AML-193 (cell line): Measurements from ENCODE around the gene KLHL26.

ENCODE experiments used
- DNase-seq, 2 experiments: peaks; one replicate each; lab custom pipeline; 2025; lab: John Stamatoyannopoulos, UW

Gene KLHL26

DNA sequence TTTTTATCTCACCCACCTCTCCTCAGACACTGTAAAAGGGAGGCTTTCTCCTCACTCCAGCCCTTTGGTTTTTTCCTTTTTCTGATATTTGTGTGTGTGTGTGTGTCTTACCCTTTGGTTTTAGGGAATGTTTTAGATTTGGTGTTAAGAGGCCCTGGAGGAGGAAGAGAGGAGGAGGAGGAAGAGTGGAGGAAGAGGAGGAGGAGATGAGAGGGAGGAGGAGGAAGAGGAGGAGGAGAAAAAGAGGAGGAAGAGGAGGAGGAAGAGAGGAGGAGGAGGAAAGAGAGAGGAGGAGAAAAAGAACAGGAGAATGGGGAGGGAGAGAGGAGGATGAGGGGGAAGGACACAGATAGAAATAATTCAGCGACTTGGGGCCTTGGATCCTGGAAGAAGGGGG, 10.5 kb downstream of the KLHL26 start:
- DNase-seq: no peak

DNA sequence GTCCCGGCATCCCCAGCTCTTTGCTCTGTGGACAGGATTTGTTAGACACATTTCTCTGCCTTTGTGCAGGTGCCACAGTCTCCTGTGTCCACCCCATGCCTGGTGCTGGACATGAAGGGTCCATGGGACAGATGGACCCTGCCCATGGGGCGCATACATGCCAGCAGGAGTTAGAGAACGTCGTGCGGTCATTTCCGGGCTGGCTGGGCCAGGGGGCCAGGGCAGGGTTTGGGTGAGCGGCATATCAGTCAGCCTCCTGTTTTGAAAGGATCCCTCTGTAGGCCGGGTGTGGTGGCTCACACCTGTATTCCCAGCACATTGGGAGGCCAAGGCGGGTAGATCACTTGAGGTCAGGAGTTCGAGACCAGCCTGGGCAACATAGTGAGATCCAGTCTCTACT, 11.0 kb downstream of the KLHL26 start:
- DNase-seq: no peak

DNA sequence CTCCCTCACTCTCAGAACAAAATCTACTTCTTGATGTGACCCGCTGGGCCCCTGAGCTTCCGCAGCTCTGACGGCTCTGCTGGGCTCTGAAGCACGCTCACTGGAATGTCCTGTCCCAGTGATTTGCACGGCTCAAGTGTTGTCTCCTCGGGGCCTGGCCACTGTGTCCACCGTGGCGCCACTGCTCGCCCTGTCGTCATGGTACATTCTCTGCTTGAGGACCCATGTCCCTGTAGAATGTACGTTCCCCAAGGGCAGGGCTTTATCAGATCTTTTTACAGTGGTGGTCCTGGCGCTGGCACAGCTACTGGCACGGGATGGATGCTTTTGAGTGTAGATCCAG, 12.1 kb downstream of the KLHL26 start:
- no peak for DNase-seq

DNA sequence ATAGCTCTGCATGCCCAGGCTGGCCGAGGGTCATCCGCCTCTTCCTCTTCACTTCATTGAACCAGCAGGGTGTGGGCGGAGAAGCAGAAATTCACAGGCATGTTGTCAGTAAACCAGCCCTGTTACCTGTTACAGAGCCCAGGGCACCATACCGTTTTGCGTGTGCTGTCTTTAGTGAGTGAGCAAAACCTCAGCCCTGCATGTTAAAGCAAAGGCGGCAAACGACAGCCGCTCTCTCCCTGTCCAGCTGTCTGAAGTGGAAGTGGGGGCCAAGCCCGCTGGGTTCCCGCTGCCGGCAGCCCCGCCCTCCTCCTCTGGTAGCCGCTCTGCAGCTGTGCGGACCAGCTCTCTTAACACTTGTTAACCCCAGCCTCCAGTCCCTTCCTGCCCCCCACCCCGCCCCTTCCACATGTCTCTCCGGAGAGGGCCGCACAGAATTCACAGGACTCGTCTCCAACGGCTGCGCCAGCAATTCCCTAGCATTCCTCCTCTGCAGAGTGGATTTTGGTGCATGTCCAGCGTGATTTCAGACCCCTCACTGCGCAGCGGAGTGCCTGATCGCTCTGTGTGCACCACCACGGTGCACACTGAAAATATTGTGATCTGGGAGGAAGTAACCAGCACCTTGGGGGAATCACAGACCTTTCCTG, 12.7 kb downstream of the KLHL26 start:
- DNase-seq: no peak

DNA sequence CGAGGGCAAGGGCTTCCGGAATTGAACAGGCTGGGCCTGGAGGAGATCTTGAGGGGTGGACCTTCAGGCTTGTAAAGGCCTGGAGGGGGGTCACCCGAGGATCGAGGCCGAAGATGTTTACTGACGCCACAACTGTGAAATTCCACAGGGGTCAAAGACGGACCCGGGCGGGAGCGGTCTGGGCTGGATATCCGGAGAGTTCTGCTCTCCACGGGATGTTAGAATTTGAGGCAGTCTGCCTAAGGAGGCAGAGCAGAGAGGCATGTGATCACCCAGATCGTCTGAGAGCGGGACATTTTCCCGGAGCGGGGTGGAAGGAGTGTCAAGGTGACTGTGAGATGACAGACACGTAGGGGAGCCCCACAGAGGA, 13.2 kb downstream of the KLHL26 start:
- DNase-seq: no peak

DNA sequence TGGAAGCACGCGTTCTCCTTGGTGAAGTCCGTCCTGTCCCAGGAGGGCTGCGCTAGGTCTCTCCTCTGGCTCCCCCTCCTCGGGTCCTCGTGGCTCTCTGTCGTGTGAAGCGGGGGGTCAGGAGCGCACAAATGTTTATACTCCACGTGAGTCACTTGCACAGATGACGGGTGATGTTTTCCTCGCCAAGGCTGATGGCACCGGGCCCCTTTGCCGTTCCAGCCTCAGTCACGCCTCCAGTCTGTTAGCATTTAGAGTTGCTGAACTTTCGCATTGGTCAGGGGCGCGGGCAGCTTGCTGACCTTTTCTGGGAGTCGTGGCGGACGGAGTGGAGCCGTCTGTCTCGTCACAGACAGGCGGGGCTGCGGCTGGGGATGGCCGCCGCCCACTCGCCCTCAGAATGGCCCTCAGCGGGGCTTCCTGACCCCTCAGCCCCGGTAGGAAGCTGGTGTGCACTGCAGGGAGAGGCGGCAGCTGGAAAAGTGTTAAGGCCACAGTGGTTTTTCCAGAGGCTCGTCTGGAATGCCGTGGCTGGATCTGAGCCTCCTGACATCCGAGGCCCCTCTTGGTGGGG, 13.7 kb downstream of the KLHL26 start:
- DNase-seq: no peak

DNA sequence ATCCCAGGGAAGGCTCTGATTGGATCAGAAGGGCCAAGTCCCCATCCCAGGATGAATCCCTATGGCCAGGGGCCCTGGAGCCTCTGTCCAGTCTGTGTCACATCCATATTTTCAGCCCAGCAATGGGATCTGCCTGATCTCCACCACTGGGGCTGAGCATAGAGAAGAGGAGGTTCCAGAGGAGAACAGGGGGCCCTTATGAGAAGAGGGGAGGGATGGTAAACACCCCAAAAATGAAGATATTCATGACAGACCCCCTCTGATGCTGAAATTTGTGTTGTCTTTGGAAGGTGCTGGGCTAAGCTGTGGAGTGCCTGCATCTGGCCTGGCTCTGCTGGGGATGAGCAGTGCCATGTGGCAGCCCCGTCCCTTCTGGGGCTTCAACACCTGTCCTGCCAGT, 14.5 kb downstream of the KLHL26 start:
- DNase-seq: no peak

DNA sequence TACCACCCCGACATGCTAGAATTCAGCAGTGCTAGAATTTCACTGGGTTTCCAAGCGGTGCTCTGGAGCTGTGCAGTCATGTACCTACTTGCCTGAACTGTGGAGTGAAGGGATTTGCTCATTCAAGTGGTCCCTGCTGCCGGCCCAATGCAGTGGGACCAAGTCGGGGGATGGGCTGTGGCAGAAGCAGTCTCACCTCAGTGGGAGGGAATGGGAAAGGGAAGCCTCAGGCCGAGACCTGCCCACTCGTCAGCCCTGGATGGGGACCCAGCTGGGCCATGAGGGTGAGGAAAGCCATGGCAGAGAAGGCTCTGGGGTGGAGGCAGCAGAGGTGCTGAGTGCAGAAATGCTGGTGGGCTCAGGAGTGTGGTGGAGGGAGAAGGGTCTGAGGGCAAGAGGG, 14.9 kb downstream of the KLHL26 start:
- no peak for DNase-seq

DNA sequence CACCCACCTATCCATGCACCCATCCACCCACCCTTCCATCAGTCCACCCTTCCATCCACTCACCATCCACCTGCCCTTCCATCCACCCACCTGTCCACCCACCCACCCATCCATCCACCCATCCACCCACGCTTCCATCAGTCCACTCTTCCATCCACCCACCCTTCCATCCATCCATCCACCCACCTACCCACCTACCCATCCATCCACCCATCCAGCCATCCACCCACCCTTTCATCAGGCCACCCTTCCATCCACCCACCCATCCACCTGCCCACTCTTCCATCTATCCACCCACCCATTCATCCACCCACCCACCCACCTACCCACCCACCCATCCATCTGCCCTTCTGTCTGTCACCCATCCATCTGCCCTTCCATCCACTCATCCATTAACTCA, 17.0 kb downstream of the KLHL26 start:
- no peak for DNase-seq

DNA sequence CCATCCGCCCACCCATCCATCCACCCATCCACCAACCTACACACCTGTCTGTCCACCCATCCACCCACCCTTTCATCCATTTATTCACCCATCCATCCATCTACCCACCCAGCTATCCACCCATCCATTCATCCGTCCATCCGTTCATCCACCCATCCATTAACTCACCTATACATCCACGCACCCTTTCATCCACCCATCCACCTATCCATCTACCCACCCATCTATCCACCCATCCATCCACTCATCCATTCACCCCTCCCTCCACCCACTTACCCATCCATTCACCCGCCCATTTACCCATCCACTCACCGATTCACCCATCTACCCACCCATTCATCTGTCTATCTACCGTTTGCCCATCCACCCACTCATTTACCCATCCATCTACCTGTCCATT, 17.6 kb downstream of the KLHL26 start:
- no peak for DNase-seq

DNA sequence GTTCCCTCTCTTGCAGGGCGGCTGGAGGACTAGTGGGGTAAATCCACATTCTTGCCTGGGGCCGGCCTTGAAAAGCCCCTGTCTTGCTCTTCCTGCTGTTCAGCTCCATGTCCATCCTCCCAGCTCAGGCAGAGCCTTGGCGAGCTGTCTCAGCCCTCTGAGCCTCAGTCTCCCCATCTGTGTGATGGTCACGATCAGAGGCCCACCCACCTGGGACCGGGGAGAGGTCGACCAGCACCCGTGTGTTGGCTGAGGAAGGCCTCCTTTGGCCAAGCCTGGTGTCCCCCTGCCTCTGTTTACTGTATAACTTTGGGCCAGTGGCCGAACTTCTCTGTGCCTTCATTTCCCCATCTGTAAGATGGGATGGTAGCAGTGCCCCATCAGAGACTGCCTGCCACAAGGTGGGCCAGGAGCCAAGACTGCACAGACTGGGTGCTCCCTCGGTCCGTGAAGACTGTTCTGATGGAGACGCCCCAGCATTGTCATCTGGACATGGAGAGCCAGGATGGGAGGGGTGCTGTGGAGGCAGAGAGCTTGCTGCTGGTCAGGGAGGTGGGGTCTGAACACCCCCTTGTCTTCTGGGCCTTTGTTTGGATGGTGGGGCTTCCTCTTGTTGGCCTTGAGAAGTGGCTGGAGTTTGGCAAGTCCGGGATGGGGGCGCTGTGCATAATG, 18.5 kb downstream of the KLHL26 start:
- DNase-seq: no peak

DNA sequence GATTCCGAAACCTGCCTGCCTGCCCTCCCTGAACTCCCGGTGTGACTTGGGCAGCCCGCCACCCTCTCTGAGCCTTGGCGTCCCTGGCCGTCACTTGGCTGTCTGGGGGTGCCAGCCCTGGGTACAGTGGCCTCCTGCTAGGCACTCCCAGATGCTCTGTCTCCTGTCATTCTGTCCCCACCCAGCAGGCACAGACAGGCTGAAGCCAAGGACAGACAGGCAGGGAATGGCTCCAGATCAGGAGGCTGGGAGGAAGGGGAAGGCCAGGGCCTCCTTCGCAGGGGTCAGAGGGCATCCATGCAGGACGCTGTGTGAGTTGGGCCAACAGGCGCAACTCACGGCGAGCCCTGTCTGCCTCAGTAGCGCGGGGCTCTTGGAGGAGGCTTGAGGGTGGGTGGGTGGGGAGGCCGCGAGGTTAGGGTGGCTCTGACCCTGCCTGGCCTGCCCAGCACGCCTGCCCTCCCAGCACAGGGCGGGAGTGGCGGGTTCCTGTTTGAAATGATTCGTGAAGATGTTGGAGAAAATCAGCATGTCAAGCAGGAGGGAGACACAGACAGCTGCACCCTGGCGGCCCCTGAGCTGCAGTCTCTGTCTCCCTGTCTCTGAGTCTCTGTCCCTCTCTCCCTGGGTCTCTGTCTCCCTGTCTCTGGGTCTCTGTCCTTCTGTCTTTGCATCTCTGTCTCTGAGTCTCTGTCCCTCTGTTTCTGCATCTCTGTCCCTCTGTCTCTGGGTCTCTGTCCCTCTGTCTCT, 19.7 kb downstream of the KLHL26 start:
- DNase-seq: no peak

DNA sequence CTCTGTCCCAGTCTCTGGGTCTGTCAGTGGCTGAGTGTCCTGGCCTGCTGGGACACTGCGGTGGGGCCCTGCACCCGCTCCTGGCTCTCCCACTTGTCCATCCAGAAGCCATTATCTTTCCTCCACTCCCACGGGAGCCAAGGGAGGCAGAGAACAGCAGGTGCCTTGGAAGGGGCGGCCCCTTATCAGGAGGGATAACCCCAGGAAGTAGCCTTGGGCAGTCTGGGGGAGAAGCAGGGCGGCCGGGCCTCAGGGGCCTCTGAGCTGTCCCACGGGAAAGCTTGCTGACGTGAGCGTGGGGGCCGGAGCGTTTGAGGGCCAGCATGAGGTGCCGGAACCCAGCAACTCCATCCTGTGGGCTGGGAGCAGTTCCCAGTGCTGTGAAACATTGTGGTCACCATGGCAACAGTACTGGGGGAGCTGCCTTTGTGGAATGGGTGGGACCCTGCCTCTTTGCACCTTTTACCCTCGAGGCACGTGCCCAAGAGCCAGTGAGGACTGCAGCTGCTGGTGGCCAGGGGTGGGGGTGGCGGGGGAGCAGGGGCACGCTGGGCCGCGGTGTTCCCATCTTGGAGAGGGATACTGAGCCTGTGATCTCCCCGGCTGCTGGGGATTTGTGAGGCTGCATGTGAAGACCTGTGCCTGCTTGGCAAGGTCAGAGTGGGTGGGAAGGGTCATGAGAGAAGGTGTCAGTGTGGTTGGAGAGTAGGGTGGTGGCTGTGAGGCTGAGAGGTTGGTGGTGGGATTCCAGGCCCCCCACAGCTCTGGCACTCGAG, 20.9 kb downstream of the KLHL26 start:
- DNase-seq: no peak

DNA sequence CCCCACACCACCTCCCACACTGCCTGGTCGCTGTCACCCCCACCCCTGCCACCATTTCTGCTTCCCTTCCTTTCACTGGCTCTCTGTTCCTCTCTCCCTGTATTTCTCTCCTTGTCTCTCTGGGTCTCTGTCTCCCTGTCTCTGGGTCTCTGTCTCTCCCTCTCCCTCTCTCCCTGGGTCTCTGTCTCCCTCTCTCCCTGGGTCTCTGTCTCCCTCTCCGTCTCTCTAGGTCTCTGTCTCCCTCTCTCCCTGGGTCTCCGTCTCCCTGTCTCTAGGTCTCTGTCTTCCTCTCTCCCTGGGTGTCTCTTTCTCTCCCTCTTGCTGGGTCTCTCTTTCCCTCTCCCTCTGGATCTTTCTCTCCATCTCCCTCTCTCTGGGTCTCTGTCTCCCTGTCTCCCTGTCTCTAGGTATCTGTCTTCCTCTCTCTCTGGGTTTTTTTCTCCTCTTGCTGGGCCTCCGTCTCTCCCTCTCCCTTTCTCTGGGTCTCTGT, 21.6 kb downstream of the KLHL26 start:
- no peak for DNase-seq

DNA sequence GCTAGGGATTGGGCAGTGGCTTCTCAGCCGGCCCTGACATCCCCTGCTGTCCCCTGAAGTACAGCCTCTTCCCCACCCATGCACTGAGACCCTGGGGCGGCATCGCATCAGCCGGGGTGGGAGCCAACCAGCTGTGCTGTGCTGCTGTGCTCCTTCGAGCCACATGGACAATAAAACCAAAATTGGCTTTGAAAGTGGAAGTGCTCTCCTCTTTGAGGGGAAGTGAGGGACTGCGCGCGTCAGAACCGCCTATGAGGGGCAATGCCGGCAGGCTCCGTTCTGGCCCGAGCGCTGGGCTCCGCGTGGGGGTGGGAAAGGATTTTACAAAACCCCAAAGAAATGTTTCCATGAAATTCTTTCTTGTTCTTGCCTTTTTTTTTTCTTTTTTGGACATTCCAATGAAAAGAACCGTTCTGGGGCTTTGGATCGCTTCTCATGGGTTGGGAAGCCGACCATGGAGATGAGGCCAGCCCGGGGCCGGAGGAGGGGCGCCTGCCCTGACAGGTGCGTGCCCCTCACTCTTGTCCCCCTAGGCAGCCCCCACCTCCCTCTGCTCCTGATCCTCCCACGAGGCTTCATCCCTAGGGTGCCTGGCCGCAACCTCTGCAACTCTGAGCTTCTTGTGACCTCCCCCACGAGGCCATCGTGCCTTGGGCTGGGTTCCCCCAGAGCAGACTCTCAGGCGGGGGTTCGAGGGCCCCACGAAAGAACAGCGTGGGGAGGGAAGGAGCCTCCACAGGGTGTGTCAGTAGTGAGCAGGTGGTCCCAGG, 22.6 kb downstream of the KLHL26 start:
- DNase-seq: no peak

DNA sequence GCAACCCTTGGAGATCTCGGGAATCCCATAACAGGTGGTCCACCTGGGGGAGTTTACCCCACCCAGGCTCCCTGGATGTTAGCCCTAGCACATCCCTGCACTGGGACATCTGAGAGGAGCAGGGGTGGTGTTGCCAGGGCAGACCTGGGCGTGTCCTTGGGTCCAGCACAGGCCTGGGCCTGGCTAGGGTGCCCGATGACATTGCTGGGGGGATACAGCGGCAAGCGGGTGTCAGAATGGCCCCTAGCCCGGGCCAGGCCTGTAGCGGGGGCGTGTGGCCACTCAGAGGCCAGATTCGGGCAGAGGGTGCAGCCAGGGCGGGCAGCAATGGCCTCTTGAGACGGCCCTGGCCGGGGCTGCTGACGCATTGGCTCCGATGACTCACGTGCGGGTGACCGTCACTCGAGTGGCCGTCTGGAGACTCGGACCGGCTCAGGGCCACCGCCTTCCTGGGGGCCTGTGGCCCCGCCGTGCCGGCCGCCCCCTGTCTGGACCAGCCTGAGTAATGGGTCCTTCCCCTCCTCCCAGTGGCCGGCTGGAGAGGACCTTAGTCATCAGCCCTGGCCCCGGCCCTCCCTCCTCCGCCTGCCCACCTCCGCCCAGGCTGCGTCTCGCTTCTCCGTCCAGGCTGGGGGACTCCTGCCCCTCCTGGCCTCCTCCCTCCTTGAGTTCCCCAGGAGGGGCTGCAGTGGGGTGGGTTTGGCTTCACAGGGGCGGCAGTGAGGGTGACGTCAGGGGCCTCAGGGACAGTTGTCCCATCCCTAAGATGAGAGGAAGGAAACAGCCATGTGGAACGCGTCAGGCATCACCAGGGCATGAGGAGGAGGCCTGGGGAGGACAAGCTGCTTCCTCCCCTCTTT, 23.5 kb downstream of the KLHL26 start:
- no peak for DNase-seq

DNA sequence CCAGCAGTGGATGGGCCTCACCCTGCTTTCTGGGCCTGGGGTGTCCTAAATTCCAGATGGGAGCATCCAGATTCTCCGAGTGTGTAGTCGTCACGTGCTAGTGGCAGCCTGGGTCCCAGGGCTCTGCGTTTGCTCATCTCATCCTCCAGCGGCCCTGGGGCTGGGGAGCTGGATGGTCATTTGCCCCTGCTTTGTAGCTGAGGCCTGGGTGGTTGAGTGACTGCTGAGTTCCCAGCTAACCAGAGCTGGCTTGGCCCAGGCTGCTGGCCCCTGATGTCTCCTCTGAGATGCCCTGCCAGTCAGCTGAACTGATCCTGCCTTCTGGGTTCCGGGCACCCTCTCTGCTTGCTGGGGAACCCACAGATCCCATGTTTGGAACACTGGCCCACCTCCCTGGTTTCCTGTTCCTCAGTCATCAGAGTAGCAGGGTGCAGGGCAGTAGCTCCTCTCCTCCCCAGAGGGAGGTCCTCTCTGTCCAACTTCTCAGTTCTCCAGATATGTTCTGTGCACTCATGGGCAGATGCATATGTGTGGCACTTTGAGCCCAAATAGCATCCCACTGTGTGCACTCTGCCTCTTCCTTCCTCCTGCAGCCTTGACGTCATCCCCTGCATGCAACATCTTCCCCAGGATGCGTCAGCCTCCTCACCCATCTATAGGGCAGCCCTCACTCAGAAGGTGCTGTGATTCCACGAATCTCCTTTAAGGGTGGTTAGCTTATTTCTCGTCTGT, 24.3 kb downstream of the KLHL26 start:
- DNase-seq: no peak

DNA sequence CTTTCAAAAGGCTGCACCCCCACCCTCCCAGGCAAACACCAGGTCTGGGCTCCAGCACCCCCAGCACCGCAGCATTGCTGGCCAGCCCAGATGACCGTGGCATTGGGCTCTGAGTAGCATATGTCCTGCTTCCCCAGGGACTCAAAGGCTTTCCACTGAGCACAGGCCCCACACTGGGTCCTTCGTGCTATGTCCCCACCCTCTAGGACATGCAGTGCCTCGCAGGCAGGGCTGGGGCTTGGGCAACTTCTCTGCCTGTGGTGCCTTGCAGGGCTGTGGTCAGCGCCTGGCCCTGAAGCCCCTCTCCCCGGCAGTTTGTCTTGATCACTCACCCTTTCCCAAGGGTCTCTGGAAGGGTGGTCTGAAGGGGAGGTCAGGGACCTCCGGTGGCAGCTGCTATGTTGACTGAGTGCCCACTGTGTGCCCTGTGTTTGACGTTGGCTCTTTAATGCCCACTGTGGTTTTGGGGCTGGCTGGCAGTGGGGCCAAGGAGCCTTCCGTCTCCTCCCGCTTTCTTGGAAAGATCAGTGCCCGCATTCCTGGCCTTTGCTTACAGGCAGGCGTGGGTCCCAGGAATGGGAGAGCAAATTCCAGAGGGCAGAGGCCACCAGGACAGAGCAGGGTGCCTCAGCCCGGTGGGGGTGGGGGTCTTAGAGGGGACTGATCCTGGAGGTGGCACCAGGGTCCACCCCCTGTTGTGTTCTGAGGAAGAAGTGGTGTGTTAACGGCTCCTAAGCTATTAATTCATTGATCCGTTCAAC, 26.3 kb downstream of the KLHL26 start:
- no peak for DNase-seq

DNA sequence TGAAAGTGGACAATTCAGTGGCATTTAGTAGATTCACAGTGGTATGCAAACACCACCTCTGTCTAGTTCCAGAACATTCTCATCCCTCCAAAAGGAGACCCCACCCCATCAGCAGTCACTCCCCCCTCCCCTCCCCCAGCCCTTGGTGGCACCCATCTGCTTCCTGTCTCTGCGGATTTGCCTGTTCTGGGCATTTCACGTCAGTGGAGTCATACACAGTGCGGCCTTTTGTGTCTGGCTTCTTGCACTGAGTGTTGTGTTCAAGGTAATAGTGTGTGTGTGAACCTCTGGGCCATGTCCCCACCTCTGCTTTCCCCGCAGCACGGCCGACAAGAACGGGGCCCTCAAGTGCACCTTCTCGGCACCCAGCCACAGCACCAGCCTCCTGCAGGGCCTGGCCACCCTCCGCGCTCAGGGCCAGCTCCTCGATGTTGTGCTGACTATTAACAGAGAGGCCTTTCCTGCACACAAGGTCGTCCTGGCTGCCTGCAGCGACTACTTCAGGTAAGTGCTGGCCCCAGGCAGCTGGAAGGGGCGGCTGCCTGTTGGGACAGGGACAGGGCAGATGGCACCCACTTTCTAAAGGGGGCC, 27.2 kb downstream of the KLHL26 start:
- DNase-seq: no peak
